Tibial nerve (tissue), 4 donors: ENCODE results near the gene BEX4. TPM values are rescaled to one million over a fixed set of nuclear protein-coding genes. Genes with fewer than 3 reads are reported as not detected.
A peak's percentile ranks its signal among the peaks of the same experiment; 100 is the strongest.

Source experiments
- DNase-seq, 2 donors: peaks; one replicate each; pipeline ENCODE4 v3.0.0-alpha.2; 2019; ENCODE audit warnings: low spot score in 2 of 2
- H3K27ac ChIP-seq, 4 donors: fragments of 200-600 bp; sonication (generic) in 3 of 4; one replicate each; pipeline ENCODE4 v1.5.1; 2017 to 2019; ENCODE audit warnings: mild to moderate bottlenecking in 1 of 4
- H3K27me3 ChIP-seq, 2 donors: fragments of 200-600 bp; sonication (generic) in 1 of 2; one replicate each; pipeline versions ENCODE4 v1.5.1 to v1.6.0; 2017 to 2019
- H3K36me3 ChIP-seq, 3 donors: fragments of 200-600 bp; sonication (generic); one replicate each; pipeline ENCODE4 v1.5.1; 2018 to 2019
- H3K4me1 ChIP-seq, 4 donors: fragments of 200-600 bp; sonication (generic) in 3 of 4; one replicate each; pipeline ENCODE4 v1.5.1; 2017 to 2019
- H3K4me3 ChIP-seq, 4 donors: fragments of 200-600 bp; sonication (generic) in 3 of 4; one replicate each; pipeline ENCODE4 v1.5.1; 2017 to 2019; ENCODE audit warnings: mild to moderate bottlenecking in 1 of 4, moderate library complexity in 1 of 4
- H3K9me3 ChIP-seq, 4 donors: fragments of 200-600 bp; sonication (generic) in 3 of 4; one replicate each; pipeline ENCODE4 v1.5.1; 2017 to 2019
- CTCF ChIP-seq, 5 experiments: fragments of 200-600 bp in 3 of 5; fragments of 450-650 bp in 2 of 5; sonication (generic) in 3 of 5; IDR thresholded peaks; one replicate each; pipeline ENCODE4 v1.5.1; 2016 to 2019; ENCODE audit warnings: antibody characterized with exemption in 5 of 5, mild to moderate bottlenecking in 3 of 5, moderate library complexity in 2 of 5
- EP300 ChIP-seq, 2 donors: sonication (generic); formaldehyde crosslinking; IDR thresholded peaks; one replicate each; pipeline ENCODE4 v1.6.1; 2017; ENCODE audit warnings: antibody characterized with exemption in 2 of 2, mild to moderate bottlenecking in 1 of 2
- POLR2A ChIP-seq, 2 donors: fragments of 450-650 bp; IDR thresholded peaks; one replicate each; pipeline ENCODE4 v1.6.1; 2017; ENCODE audit warnings: antibody characterized with exemption in 2 of 2, mild to moderate bottlenecking in 2 of 2, moderate library complexity in 2 of 2
- WGBS, 2 donors: methylation state at CpG; one replicate each; pipeline ENCODE4 v1.1.5; 2018; 5-methylcytosine and 5-hydroxymethylcytosine counted together
- total RNA-seq, 4 donors: library from RNA; depleted of rRNA; stranded (reverse); fragments of >200 nt; gene quantifications; one replicate each; pipeline ENCODE4 v1.1.0, GENCODE V29; 2016

BEX4 gene
- total RNA-seq, 4 donors from 2014 or later: 25.3 to 39.3 (median 29.7) TPM

GRCh38 chrX:103201041-103201440 is 13.9 kb upstream of the BEX4 start:
- no peak for DNase-seq
- Histone ChIP-seq H3K27me3 (peaks cover 0 to 8% of the 10 kb centered on the region in 2 donors), H3K4me1 (no peaks in the 10 kb centered on the region), H3K27ac (no peak overlapping the region), H3K36me3 (no peaks in the 10 kb centered on the region), H3K9me3 (no peaks in the 10 kb centered on the region), H3K4me3 (no peak overlapping the region)
- no peak for TF ChIP-seq EP300 (IDR thresholded peaks at IDR 0.05)
- TF ChIP-seq CTCF (IDR thresholded peaks at IDR 0.05): no peak
- TF ChIP-seq POLR2A (IDR thresholded peaks at IDR 0.05): no peak
- WGBS, 2 donors: 65 to 66% methylated on average over 2 to 3 of the region's 3 CpGs

- 77 to 91% methylated on average over 5 of the region's 5 CpGs for WGBS, 2 donors
Observed at GRCh38 chrX:103210056-103210455, 4.9 kb upstream of the BEX4 start.

GRCh38 chrX:103211012-103211715 is 3.7 kb upstream of the BEX4 start:
- TF ChIP-seq CTCF (IDR thresholded peaks at IDR 0.05) (peak; percentile 33 to 48 (median 41)), EP300 (IDR thresholded peaks at IDR 0.05) (no peak)
- Histone ChIP-seq H3K4me3 (no peak overlapping the region), H3K9me3 (no peaks in the 10 kb centered on the region), H3K27ac (no peak overlapping the region), H3K4me1 (no peaks in the 10 kb centered on the region), H3K36me3 (no peaks in the 10 kb centered on the region), H3K27me3 (peaks cover 0 to 16% of the 10 kb centered on the region in 2 donors)
- 26 to 30% methylated on average over 6 to 7 of the region's 7 CpGs for WGBS, 2 donors
- peak in 1 of 2 donors; percentile 37 for DNase-seq

More at GRCh38 chrX:103210056-103210455, 4.9 kb upstream of the BEX4 start:
- H3K9me3 ChIP-seq: no peaks in the 10 kb centered on the region
- TF ChIP-seq POLR2A (IDR thresholded peaks at IDR 0.05) (no peak), EP300 (IDR thresholded peaks at IDR 0.05) (no peak), CTCF (IDR thresholded peaks at IDR 0.05) (no peak)
- H3K27me3 ChIP-seq: peaks cover 0 to 16% of the 10 kb centered on the region in 2 donors
- H3K4me1 ChIP-seq: no peaks in the 10 kb centered on the region
- H3K36me3 ChIP-seq: no peaks in the 10 kb centered on the region
- H3K27ac ChIP-seq: no peak overlapping the region
- no peak for DNase-seq
- H3K4me3 ChIP-seq: no peak overlapping the region

- Histone ChIP-seq H3K4me1 (no peaks in the 10 kb centered on the region), H3K36me3 (no peaks in the 10 kb centered on the region), H3K9me3 (no peaks in the 10 kb centered on the region), H3K4me3 (no peak overlapping the region), H3K27ac (no peak overlapping the region), H3K27me3 (peaks cover 0 to 10% of the 10 kb centered on the region in 2 donors)
- TF ChIP-seq CTCF (IDR thresholded peaks at IDR 0.05) (no peak), EP300 (IDR thresholded peaks at IDR 0.05) (no peak), POLR2A (IDR thresholded peaks at IDR 0.05) (no peak)
- no peak for DNase-seq
- WGBS, 2 donors: 70 to 76% methylated on average over 5 to 8 of the region's 8 CpGs
Observed at GRCh38 chrX:103212749-103213457, 2.0 kb upstream of the BEX4 start.

- Histone ChIP-seq H3K4me3 (peak overlapping the region; percentile 52 to 94 (median 78)), H3K4me1 (no peaks in the 10 kb centered on the region), H3K27me3 (peaks cover 0 to 13% of the 10 kb centered on the region in 2 donors), H3K27ac (peak overlapping the region; percentile 72 to 95 (median 90)), H3K9me3 (no peaks in the 10 kb centered on the region), H3K36me3 (no peaks in the 10 kb centered on the region)
- no peak for DNase-seq
- TF ChIP-seq EP300 (IDR thresholded peaks at IDR 0.05) (no peak), CTCF (IDR thresholded peaks at IDR 0.05) (no peak), POLR2A (IDR thresholded peaks at IDR 0.05) (no peak)
- 7 to 32% methylated on average over 5 to 20 of the region's 39 CpGs for WGBS, 2 donors
Observed at GRCh38 chrX:103215425-103215991, 600 bp downstream of the BEX4 start.
